Stimulated activated CD8-positive, alpha-beta memory T cell treated with anti-CD3 and anti-CD28 coated beads, Interleukin-12 subunit alpha, Interleukin-12 subunit beta, amount 100 ng/mL, for 4 hours (primary cell): ENCODE results near the gene TSGA10IP.

Experiments
- DNase-seq: peaks from one replicate; pipeline ENCODE4 v3.0.0-alpha.2; 2020; ENCODE audit warnings: low read depth

TSGA10IP gene

GRCh38 chr11:66008095-66008467, 62.8 kb downstream of the TSGA10IP start:
- no peak for DNase-seq

- DNase-seq, result no peak
Observed at GRCh38 chr11:66008468-66009101, 63.3 kb downstream of the TSGA10IP start.
